Stimulated activated CD4-positive, alpha-beta T cell treated with anti-CD3 and anti-CD28 coated beads, TNF-alpha, amount 100 ng/mL, for 48 hours (primary cell): ENCODE measurements around the gene SPAG8.

Experiments
- DNase-seq, 3 donors: peaks; one replicate each; pipeline ENCODE4 v3.0.0-alpha.2; 2020; ENCODE audit warnings: low read depth in 3 of 3

Gene SPAG8

DNA sequence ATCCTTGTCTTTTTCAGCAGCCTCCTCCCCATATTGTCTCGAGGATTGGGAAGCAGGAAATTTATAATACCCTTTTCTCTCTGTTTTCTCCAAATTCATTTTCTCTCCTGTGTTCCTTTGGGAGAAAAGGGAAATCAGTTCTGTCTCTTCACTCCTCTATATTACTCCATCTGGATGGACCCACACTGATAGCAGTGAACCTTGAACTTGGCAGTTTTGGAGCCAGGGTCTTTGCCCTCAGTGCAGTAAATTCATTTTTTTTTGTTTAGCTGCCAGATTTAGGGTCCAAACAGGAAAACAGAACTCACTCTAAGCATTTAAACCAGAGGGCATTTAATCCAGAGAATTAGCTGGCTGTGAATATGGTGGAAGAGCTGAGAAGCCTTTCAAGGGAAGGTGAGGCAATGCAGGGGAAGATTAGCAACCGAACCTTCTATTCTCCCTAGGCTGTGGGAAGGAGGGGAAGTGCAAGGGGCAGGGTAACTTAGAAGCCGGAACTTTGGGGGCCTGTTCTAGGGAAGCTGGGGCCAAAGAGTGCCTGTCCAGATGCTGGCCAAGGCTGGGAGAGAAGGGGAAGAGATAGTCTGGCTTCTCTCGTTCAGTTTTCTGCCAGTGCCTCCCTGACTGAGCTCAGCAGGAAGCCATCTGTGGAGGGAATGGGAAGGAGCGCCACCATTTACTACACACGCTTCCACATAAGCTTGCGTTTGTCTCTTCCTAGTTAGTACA is 37.0 kb downstream of the SPAG8 start:
- no peak for DNase-seq

DNA sequence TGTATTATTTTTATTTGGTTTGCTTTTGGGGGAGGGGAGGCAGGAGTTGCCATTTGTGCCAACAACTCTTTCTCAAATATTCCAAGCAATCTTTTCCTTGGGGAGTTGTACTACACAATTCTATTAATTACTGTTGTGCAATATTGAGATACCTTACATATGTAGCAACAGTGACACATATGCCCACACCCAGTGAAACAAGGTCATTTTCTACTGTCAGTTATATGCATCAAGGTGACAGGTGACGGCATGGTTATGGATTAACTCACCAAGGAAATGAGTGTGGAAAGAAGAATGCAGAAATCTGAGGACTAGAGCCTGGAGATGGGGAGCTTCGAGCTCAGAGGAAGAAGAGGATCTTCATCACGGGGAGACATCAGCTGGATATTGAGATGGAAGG is 40.1 kb downstream of the SPAG8 start:
- DNase-seq: no peak

DNA sequence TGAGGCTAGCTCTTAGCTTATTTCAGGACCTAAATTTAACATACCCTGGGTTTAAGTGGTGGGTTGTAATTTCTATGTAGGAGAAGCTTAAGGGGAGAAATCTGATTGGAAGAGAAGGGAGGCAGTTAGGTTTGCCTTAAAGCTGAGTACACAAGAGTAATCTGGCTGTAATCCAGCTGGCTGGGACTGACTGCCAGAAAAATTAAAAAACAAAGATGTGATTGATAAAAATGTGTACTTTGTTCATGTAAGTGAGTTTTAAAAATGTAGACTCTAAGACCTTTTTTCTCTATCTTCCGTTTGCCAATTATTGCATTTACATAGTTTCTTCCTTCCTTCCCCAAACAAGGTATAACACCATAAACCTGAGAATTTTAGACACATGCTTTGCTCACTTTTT is 40.5 kb downstream of the SPAG8 start:
- no peak for DNase-seq

DNA sequence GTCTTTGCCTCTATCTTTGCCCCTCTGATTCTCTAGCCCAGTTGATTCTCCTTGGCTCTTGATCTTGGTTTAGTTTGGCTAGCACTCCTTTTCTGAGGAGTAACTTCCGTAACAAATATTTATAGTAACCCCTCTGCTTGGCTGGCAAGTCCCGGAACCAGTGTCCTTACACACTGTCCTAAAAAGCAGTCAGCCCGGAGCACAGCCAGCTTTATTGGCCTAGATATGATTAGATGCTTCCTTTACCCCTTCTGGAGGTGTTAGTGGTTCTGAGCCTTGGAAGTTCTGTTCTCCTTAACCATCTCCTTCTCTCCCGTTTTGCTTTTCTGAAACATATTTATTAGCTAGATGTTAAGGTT is 41.0 kb downstream of the SPAG8 start:
- no peak for DNase-seq

DNA sequence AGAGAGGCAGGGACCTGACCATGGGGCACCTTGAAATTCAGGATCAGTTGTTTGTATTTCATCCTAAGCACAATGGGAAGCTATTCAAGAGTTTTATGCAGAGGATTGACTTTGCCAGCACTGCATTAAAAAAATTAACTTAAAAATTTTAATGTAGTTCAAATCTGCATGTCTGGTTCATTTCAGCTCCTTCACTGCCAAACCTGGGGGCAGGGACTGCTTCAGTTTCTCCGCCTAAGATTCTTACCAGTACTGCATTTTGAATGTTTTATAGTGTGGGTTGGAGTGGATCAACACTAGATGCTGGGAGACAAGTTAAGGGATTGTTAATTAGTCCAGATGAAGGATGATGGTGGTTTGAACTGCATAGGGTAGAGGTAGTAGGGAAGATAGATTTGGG is 42.3 kb downstream of the SPAG8 start:
- no peak for DNase-seq

DNA sequence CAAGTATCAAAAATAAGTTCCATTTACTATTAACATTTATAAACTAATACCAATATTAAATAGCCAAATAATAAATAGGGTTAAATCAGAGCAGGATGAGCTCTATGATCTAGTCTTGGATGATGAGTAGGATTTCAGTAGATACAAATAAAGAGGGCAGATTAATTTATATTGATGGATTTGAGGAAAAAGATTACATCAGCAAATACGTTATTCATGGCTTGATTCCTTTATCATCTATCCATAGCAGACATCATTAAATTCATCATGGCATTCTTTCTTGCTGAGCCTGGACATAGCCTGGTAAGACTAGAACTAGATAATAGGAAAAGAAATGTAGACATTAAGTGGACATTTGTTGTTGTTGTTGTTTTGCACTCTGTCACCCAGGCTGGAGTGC is 44.6 kb downstream of the SPAG8 start:
- no peak for DNase-seq

DNA sequence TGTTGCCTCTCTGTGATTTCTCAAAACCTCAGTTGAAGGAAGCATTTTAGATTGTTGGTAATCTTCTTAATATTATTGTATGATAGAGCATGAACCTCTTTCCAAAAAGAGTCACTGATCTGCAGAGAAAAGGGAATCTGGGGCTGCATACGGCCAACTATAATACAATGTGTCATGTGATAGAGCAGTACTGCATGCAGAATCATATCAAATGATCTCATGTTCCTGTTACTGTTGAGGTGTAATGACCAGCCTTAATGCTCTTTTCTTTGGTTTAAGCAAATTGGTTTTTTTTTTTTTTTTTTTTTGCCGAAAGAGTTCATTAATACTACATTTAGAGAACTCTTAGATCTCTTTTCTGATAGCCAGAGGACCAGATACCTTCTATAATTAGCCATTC is 45.1 kb downstream of the SPAG8 start:
- DNase-seq: no peak

DNA sequence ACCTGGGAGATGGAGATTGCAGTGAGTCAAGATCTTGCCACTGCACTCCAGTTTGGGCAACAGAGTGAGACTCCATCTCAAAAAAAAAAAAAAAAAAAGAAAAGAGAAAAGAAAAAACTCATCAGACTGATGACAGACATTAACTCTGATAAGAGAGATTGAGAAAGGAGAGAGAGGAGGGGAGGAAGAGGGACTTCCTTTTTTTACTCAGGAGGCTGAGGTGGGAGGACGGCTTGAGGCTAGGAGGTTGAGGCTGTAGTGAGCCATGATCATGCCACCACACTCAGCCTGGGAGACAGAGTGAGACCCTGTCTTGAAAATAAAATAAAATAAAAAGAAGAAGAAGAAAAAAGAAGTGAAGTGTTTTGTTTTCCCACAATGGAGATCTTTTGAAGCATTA is 48.3 kb downstream of the SPAG8 start:
- no peak for DNase-seq

DNA sequence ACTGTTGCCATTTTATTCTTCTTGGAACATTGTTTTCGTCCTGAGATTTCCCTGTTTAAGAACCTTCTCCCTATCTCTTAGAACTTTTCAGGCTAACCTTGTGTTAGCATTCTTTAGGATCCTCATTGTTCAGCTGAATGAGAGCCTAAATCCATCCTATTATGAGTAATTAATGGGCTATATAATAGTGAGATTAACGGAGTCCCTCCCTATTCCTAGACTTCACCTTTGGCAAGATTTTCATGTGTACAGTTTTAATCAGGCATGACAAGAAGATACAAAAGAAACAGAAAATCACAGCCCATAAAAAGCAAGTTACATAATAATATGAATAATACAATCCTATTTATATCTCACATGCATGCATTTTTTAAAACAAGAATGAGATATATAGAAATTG is 48.9 kb downstream of the SPAG8 start:
- DNase-seq: no peak

DNA sequence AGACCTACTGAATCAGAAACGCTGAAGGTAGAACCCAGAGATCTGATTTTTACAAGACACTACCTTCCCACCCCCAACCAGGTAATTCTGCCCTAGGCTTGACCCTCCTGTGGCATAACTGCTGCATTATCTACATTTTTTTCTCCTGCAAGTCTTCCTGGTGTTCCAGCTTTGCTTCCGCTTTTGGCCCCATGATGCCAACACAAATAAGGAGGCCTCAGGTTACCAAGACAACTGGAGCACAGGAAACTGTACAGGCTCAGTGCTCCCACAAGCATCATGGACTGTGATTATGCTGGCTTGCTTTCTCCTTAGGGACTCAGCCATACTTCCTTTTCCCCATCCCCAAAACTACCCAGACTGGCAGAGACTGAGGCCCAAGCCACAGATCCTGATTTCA is 51.4 kb downstream of the SPAG8 start:
- DNase-seq: no peak

DNA sequence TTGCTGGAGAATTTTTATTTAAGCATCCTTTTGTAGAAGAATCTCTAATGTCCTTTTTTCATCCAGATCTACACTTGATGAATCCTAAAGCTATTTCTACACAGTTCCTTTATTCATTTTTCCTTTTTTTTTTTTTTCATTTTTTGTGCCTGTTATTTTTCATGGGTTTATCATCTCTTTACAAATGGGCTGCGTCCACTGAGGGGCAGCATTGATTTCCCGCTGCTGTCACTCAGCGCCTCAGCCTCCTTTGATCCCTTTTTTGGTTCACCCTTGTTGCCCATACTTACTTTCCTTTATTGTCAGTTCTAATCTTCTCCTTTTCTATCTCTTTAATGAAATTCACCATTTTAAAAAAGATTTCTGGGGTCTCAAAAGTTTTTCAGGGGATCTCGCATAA is 52.3 kb downstream of the SPAG8 start:
- no peak for DNase-seq
